GM15510 (cell line): ENCODE results near the gene PNPLA7.

Experiments used
- POLR2A ChIP-seq: IDR thresholded peaks from 3 replicates; pipeline ENCODE4 v1.6.1; 2011; ENCODE audit warnings: borderline replicate concordance; ENCODE audit not compliant: insufficient read length; ENCODE audit errors: extremely low read depth

The PNPLA7 gene

GRCh38 chr9:137522746-137523455 lies 27.3 kb downstream of the PNPLA7 start:
- no peak for TF ChIP-seq POLR2A

- no peak for TF ChIP-seq POLR2A
Observed at GRCh38 chr9:137521405-137521985, 28.7 kb downstream of the PNPLA7 start.

- TF ChIP-seq POLR2A, result no peak
Observed at GRCh38 chr9:137520614-137521404, 29.4 kb downstream of the PNPLA7 start.

- TF ChIP-seq POLR2A, result no peak
Observed at GRCh38 chr9:137519553-137519952, 30.6 kb downstream of the PNPLA7 start.

GRCh38 chr9:137516144-137516917 lies 33.9 kb downstream of the PNPLA7 start:
- no peak for TF ChIP-seq POLR2A

- no peak for TF ChIP-seq POLR2A
Observed at GRCh38 chr9:137515338-137515724, 34.9 kb downstream of the PNPLA7 start.

GRCh38 chr9:137514691-137515337 lies 35.4 kb downstream of the PNPLA7 start:
- no peak for TF ChIP-seq POLR2A

- no peak for TF ChIP-seq POLR2A
Observed at GRCh38 chr9:137511758-137512463, 38.3 kb downstream of the PNPLA7 start.

GRCh38 chr9:137509198-137509597 lies 41.0 kb downstream of the PNPLA7 start:
- TF ChIP-seq POLR2A, result no peak

- no peak for TF ChIP-seq POLR2A
Observed at GRCh38 chr9:137506702-137507171, 43.5 kb downstream of the PNPLA7 start.

GRCh38 chr9:137506274-137506673 lies 43.9 kb downstream of the PNPLA7 start:
- no peak for TF ChIP-seq POLR2A

- TF ChIP-seq POLR2A, result no peak
Observed at GRCh38 chr9:137505421-137506140, 44.6 kb downstream of the PNPLA7 start.

GRCh38 chr9:137504432-137504777 lies 45.8 kb downstream of the PNPLA7 start:
- TF ChIP-seq POLR2A, result no peak
